HEK293 (cell line): ENCODE results near the gene GAB3.

Experiments used
- CTCF ChIA-PET: fragments of 350-600 bp; formaldehyde crosslinking; extraction: SDS; loops from one replicate; lab custom pipeline; 2021; ENCODE audit warnings: antibody characterized with exemption; lab: Yijun Ruan, JAX
- POLR2A ChIA-PET: fragments of 300-600 bp; formaldehyde crosslinking; extraction: SDS; loops from one replicate; lab custom pipeline; 2020; ENCODE audit warnings: antibody characterized with exemption, inconsistent platforms; lab: Yijun Ruan, JAX
- H3K27ac ChIP-seq: fragments of 200-500 bp; sonication (Bioruptor generic); 2 replicates; pipeline ENCODE4 v1.5.1; 2014; ENCODE audit warnings: low read depth, low read length, control low read depth, inconsistent platforms; ENCODE audit errors: extremely low read depth
- H3K36me3 ChIP-seq, 2 experiments: fragments of 200-500 bp in 1 of 2; sonication (Bioruptor generic) in 1 of 2; 1 replicate in 1 of 2; 2 replicates in 1 of 2; pipeline ENCODE4 v1.5.1; 2014 to 2017; ENCODE audit warnings: inconsistent platforms in 2 of 2, low read length in 2 of 2; ENCODE audit not compliant: control insufficient read depth in 2 of 2, insufficient read depth in 1 of 2
- H3K4me1 ChIP-seq: fragments of 200-500 bp; sonication (Bioruptor generic); 2 replicates; pipeline ENCODE4 v1.5.1; 2014; ENCODE audit warnings: mild to moderate bottlenecking, low read length, inconsistent platforms; ENCODE audit not compliant: control insufficient read depth, insufficient read depth
- H3K4me3 ChIP-seq: 2 replicates; pipeline ENCODE4 v1.5.1; 2011; ENCODE audit warnings: low read depth, mild to moderate bottlenecking, control low read depth, low read length, moderate library complexity
- H3K9me3 ChIP-seq: fragments of 200-500 bp; sonication (Bioruptor generic); 2 replicates; pipeline ENCODE4 v1.5.1; 2014; ENCODE audit warnings: low read depth, low read length, inconsistent platforms; ENCODE audit not compliant: control insufficient read depth, insufficient read depth
- BCL6B ChIP-seq: fragments of 450-650 bp; formaldehyde crosslinking; IDR thresholded peaks from 2 replicates; pipeline ENCODE4 v1.5.1; 2017; ENCODE audit warnings: missing biosample characterization, missing genetic modification characterization
- SCRT2 ChIP-seq: fragments of 450-650 bp; formaldehyde crosslinking; IDR thresholded peaks from 2 replicates; pipeline ENCODE4 v1.5.1; 2016; ENCODE audit warnings: missing biosample characterization, missing genetic modification characterization
- SETDB1 ChIP-seq: IDR thresholded peaks from one replicate; pipeline ENCODE4 v1.6.1; 2017; ENCODE audit warnings: mild to moderate bottlenecking, low read length, moderate library complexity, mixed read lengths; ENCODE audit not compliant: insufficient read length
- TCF7L2 ChIP-seq: IDR thresholded peaks from 2 replicates; pipeline ENCODE4 v1.6.1; 2011; ENCODE audit warnings: low read depth, mild to moderate bottlenecking, inconsistent platforms, low read length, moderate library complexity, borderline replicate concordance
- ZBTB17 ChIP-seq: fragments of 450-650 bp; formaldehyde crosslinking; IDR thresholded peaks from 2 replicates; pipeline ENCODE4 v1.5.1; 2016; ENCODE audit warnings: missing biosample characterization, missing genetic modification characterization
- ZIC2 ChIP-seq: fragments of 450-650 bp; formaldehyde crosslinking; IDR thresholded peaks from 2 replicates; pipeline ENCODE4 v1.5.1; 2016; ENCODE audit warnings: missing biosample characterization, missing genetic modification characterization
- ZNF155 ChIP-seq: fragments of 450-650 bp; formaldehyde crosslinking; IDR thresholded peaks from 2 replicates; pipeline ENCODE4 v1.5.1; 2016; ENCODE audit warnings: missing biosample characterization, missing genetic modification characterization
- ZNF16 ChIP-seq: fragments of 450-650 bp; formaldehyde crosslinking; IDR thresholded peaks from 2 replicates; pipeline ENCODE4 v1.5.1; 2016; ENCODE audit warnings: low read depth, missing biosample characterization, missing genetic modification characterization
- ZNF169 ChIP-seq: fragments of 450-650 bp; formaldehyde crosslinking; IDR thresholded peaks from 2 replicates; pipeline ENCODE4 v1.5.1; 2016; ENCODE audit warnings: missing biosample characterization, missing genetic modification characterization
- ZNF174 ChIP-seq: fragments of 450-650 bp; formaldehyde crosslinking; IDR thresholded peaks from 2 replicates; pipeline ENCODE4 v1.5.0; 2017; ENCODE audit warnings: missing biosample characterization, mild to moderate bottlenecking, missing genetic modification characterization
- ZNF175 ChIP-seq: fragments of 450-650 bp; formaldehyde crosslinking; IDR thresholded peaks from 2 replicates; pipeline ENCODE4 v1.5.1; 2016; ENCODE audit warnings: missing biosample characterization, missing genetic modification characterization
- ZNF184 ChIP-seq: fragments of 450-650 bp; IDR thresholded peaks from 2 replicates; pipeline ENCODE4 v1.5.1; 2018; ENCODE audit warnings: missing biosample characterization, mild to moderate bottlenecking, missing genetic modification characterization
- ZNF24 ChIP-seq: fragments of 450-650 bp; formaldehyde crosslinking; IDR thresholded peaks from 2 replicates; pipeline ENCODE4 v1.5.1; 2016; ENCODE audit warnings: missing biosample characterization, missing genetic modification characterization
- ZNF274 ChIP-seq, 2 experiments: fragments of 200-500 bp in 1 of 2; fragments of 450-650 bp in 1 of 2; sonication (Bioruptor generic) in 1 of 2; formaldehyde crosslinking in 1 of 2; IDR thresholded peaks; 2 replicates each; pipeline versions ENCODE4 v1.5.1 to v1.6.1; 2014 to 2016; ENCODE audit warnings: borderline replicate concordance in 1 of 2, inconsistent platforms in 1 of 2, low read length in 1 of 2, missing biosample characterization in 1 of 2, missing genetic modification characterization in 1 of 2
- ZNF311 ChIP-seq: fragments of 450-650 bp; formaldehyde crosslinking; IDR thresholded peaks from 2 replicates; pipeline ENCODE4 v1.5.1; 2017; ENCODE audit warnings: missing biosample characterization, missing genetic modification characterization, borderline replicate concordance
- ZNF521 ChIP-seq: fragments of 450-650 bp; formaldehyde crosslinking; IDR thresholded peaks from 2 replicates; pipeline ENCODE4 v1.5.1; 2017; ENCODE audit warnings: missing biosample characterization, mild to moderate bottlenecking, missing genetic modification characterization
- ZNF548 ChIP-seq: fragments of 450-650 bp; formaldehyde crosslinking; IDR thresholded peaks from 2 replicates; pipeline ENCODE4 v1.5.1; 2016; ENCODE audit warnings: missing biosample characterization, missing genetic modification characterization
- ZNF571 ChIP-seq: fragments of 450-650 bp; formaldehyde crosslinking; IDR thresholded peaks from 2 replicates; pipeline ENCODE4 v1.5.0; 2017; ENCODE audit warnings: missing biosample characterization, missing genetic modification characterization
- ZNF654 ChIP-seq: fragments of 450-650 bp; formaldehyde crosslinking; IDR thresholded peaks from 2 replicates; pipeline ENCODE4 v1.5.1; 2016; ENCODE audit warnings: low read depth, missing biosample characterization, missing genetic modification characterization
- ZNF660 ChIP-seq: fragments of 450-650 bp; IDR thresholded peaks from 2 replicates; pipeline ENCODE4 v1.5.1; 2018; ENCODE audit warnings: missing biosample characterization, mild to moderate bottlenecking, missing genetic modification characterization
- ZNF707 ChIP-seq: fragments of 450-650 bp; formaldehyde crosslinking; IDR thresholded peaks from 2 replicates; pipeline ENCODE4 v1.5.1; 2016; ENCODE audit warnings: missing biosample characterization, missing genetic modification characterization
- ZNF768 ChIP-seq: fragments of 450-650 bp; formaldehyde crosslinking; IDR thresholded peaks from 2 replicates; pipeline ENCODE4 v1.5.1; 2018; ENCODE audit warnings: missing biosample characterization, mild to moderate bottlenecking, missing genetic modification characterization
- ZNF785 ChIP-seq: fragments of 450-650 bp; formaldehyde crosslinking; IDR thresholded peaks from 2 replicates; pipeline ENCODE4 v1.5.1; 2016; ENCODE audit warnings: missing biosample characterization, missing genetic modification characterization
- ZNF792 ChIP-seq: fragments of 450-650 bp; formaldehyde crosslinking; IDR thresholded peaks from 2 replicates; pipeline ENCODE4 v1.5.1; 2016; ENCODE audit warnings: missing biosample characterization, missing genetic modification characterization
- ZNF830 ChIP-seq: fragments of 450-650 bp; IDR thresholded peaks from 2 replicates; pipeline ENCODE4 v1.5.0; 2018; ENCODE audit warnings: missing biosample characterization, missing genetic modification characterization, low read depth, mild to moderate bottlenecking, moderate library complexity
- ZSCAN18 ChIP-seq: fragments of 450-650 bp; formaldehyde crosslinking; IDR thresholded peaks from 2 replicates; pipeline ENCODE4 v1.5.1; 2016; ENCODE audit warnings: missing biosample characterization, missing genetic modification characterization
- ZXDB ChIP-seq: fragments of 450-650 bp; formaldehyde crosslinking; IDR thresholded peaks from 2 replicates; pipeline ENCODE4 v1.5.1; 2016; ENCODE audit warnings: missing biosample characterization, missing genetic modification characterization
- TF ChIP-seq, protein P1 (sequence below): fragments of 450-650 bp; formaldehyde crosslinking; IDR thresholded peaks from 2 replicates; pipeline ENCODE4 v1.5.1; 2016; ENCODE audit warnings: missing biosample characterization, missing genetic modification characterization
- TF ChIP-seq, protein P2 (sequence below): fragments of 450-650 bp; formaldehyde crosslinking; IDR thresholded peaks from 2 replicates; pipeline ENCODE4 v1.5.1; 2016; ENCODE audit warnings: missing biosample characterization, missing genetic modification characterization

GAB3 gene

DNA sequence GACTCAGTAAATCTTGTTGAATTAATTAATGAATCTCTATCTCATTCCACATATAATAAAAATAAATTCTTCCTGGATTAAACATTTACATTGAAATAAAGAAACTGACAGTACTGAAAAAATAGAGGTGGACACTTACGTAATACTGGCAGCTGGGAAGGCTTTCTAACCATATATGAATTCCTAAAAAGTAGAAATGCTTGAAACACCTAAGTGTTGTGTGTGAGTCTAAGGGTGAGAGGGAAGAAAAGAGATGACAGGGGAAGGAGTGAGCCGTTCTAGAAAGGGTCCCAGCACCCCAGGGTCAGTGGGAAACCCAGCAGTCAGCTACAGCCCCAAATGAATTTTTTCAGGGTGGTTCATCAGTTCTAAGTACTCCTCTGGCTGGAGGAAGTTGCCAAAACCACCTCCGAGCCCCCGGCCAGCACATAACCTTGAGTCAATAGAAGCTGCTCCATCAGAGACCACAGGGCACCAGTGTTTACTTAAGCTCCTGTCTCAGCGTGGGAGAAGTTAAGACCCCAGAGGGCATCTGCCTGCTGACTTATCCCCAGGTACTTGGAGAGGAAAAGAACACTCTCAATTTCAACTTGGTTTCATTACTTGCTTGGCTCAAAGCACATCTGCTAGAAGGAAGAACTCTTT is 18.3 kb downstream of the GAB3 start:
- H3K27ac ChIP-seq: no peak overlapping the region
- H3K36me3 ChIP-seq: no peaks in the 10 kb centered on the region
- POLR2A ChIA-PET: interaction anchor here (0.8 to 1.8 kb wide), 2 partner anchors 15 to 30 kb away, joined by 3 to 5 read pairs; partner anchors contain the start of gene DKC1
- CTCF ChIA-PET: interaction anchor here (1.0 to 7.5 kb wide), 4 partner anchors 11 to 16 kb away, joined by 3 to 46 read pairs (median 5); no protein-coding TSS in a partner anchor
- H3K4me3 ChIP-seq: no peak overlapping the region
- peaks cover 7% of the 10 kb centered on the region; the same call in 1 of the 2 replicates for H3K4me1 ChIP-seq
- no peaks in the 10 kb centered on the region for H3K9me3 ChIP-seq
- TF ChIP-seq ZNF660 (tag by site-specific recombination) (peak; percentile 57; the same call in 1 of the 2 replicates), ZNF792 (tag by site-specific recombination) (no peak), BCL6B (peak; percentile 60), SETDB1 (no peak), ZIC2 (tag by site-specific recombination) (peak; percentile 80), ZNF169 (tag by site-specific recombination) (no peak), ZNF548 (no peak)

DNA sequence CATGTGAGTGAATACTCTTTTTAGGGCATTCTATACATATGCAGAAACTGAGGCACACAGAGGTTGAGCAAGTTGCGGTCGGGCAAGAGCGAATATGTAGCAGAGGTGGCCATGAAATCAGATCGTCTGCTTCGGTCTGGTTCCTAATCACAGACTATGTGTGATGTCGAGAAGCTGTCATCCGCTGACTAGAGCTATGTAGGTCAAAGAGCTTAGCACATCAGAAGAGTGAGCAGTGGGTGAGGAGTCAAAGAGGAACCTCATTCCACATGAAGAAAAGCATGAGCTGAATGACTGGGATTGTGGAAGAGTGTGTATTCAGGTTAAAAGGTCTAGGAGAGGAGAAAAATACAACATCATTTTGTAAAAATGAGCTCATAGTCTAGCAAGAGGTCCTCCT is 19.0 kb downstream of the GAB3 start:
- CTCF ChIA-PET: interaction anchor here (1.0 to 7.5 kb wide), 4 partner anchors 11 to 17 kb away, joined by 3 to 46 read pairs (median 5); no protein-coding TSS in a partner anchor

DNA sequence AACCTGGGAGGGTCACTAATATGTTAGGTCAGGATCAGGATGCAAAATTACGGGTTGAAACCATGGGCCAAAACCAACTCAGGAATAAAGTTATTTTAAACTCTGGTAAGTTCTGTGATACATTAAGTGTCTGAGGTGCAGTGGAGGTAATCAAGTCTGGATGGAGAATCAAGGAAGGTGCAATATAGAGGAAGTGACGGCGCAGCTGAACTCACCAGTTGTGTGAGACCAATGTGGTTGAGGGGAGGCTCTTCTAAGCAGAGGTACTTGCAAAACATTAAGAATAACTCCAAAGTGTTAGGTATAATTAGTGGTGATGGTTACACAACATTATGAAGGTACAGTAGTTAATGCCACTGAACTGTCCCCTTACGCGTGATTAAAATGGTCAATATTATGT is 19.7 kb downstream of the GAB3 start:
- H3K27ac ChIP-seq: no peak overlapping the region
- ChIA-PET CTCF (interaction anchor here (0.7 to 7.5 kb wide), 4 partner anchors 12 to 1255 kb away, joined by 3 to 46 read pairs (median 5); no protein-coding TSS in a partner anchor), POLR2A (interaction anchor here (1.8 kb wide), 1 partner anchor 31 kb away, joined by 5 read pairs; the partner anchor contains the start of gene DKC1)
- H3K4me1 ChIP-seq: peaks cover 7% of the 10 kb centered on the region; the same call in 1 of the 2 replicates
- no peaks in the 10 kb centered on the region for H3K36me3 ChIP-seq
- no peaks in the 10 kb centered on the region for H3K9me3 ChIP-seq
- H3K4me3 ChIP-seq: no peak overlapping the region
- TF ChIP-seq, protein P1, sequence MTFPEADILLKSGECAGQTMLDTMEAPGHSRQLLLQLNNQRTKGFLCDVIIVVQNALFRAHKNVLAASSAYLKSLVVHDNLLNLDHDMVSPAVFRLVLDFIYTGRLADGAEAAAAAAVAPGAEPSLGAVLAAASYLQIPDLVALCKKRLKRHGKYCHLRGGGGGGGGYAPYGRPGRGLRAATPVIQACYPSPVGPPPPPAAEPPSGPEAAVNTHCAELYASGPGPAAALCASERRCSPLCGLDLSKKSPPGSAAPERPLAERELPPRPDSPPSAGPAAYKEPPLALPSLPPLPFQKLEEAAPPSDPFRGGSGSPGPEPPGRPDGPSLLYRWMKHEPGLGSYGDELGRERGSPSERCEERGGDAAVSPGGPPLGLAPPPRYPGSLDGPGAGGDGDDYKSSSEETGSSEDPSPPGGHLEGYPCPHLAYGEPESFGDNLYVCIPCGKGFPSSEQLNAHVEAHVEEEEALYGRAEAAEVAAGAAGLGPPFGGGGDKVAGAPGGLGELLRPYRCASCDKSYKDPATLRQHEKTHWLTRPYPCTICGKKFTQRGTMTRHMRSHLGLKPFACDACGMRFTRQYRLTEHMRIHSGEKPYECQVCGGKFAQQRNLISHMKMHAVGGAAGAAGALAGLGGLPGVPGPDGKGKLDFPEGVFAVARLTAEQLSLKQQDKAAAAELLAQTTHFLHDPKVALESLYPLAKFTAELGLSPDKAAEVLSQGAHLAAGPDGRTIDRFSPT (tag by site-specific recombination): no peak
- TF ChIP-seq ZBTB17 (tag by site-specific recombination) (no peak), SCRT2 (tag by site-specific recombination) (no peak), ZNF24 (tag by site-specific recombination) (no peak), ZNF16 (no peak), ZNF785 (tag by site-specific recombination) (no peak), ZNF521 (no peak), ZSCAN18 (tag by site-specific recombination) (no peak), ZNF184 (tag by site-specific recombination) (no peak), ZNF707 (no peak), TCF7L2 (no peak), ZNF175 (no peak), ZNF274 (IDR thresholded peaks at IDR 0.05; ENCODE audit: low read length) (no peak), ZNF274 (tag by site-specific recombination; IDR thresholded peaks at IDR 0.05; ENCODE audit: borderline replicate concordance) (no peak), ZXDB (tag by site-specific recombination) (no peak), ZNF654 (tag by site-specific recombination) (no peak)
- TF ChIP-seq, protein P2, sequence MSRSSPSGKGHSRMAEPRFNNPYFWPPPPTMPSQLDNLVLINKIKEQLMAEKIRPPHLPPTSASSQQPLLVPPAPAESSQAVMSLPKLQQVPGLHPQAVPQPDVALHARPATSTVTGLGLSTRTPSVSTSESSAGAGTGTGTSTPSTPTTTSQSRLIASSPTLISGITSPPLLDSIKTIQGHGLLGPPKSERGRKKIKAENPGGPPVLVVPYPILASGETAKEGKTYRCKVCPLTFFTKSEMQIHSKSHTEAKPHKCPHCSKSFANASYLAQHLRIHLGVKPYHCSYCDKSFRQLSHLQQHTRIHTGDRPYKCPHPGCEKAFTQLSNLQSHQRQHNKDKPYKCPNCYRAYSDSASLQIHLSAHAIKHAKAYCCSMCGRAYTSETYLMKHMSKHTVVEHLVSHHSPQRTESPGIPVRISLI (tag by site-specific recombination): no peak

More for the DNA sequence above, 19.0 kb downstream of the GAB3 start:
- H3K9me3 ChIP-seq: no peaks in the 10 kb centered on the region
- POLR2A ChIA-PET: interaction anchor here (0.8 to 1.8 kb wide), 2 partner anchors 14 to 31 kb away, joined by 3 to 5 read pairs; partner anchors contain the start of gene DKC1
- H3K4me1 ChIP-seq: peaks cover 7% of the 10 kb centered on the region; the same call in 1 of the 2 replicates
- H3K4me3 ChIP-seq: no peak overlapping the region
- H3K36me3 ChIP-seq: no peaks in the 10 kb centered on the region
- no peak overlapping the region for H3K27ac ChIP-seq
- TF ChIP-seq ZNF768 (tag by site-specific recombination) (no peak), ZNF830 (tag by site-specific recombination) (no peak), ZNF571 (no peak), ZNF174 (tag by site-specific recombination) (no peak), ZNF155 (tag by site-specific recombination) (no peak), ZNF175 (no peak), ZNF311 (tag by site-specific recombination) (no peak)
- TF ChIP-seq, all 188 proteins: peak for 0
